Smooth muscle cell (in vitro differentiated cells): ENCODE data around the gene TPTE. TPM values are rescaled to one million over a fixed set of nuclear protein-coding genes. Genes with fewer than 3 reads are reported as not detected.
"Not testable (repeated sequence)": the region's sequence is repeated elsewhere in the genome, so short reads cannot be mapped to it uniquely, and the experiment has no call there.

Experiments used
- DNase-seq: peaks from one replicate; lab custom pipeline; 2025; ENCODE audit not compliant: unreplicated experiment; lab: John Stamatoyannopoulos, UW
- H2AFZ ChIP-seq: fragments of 200-600 bp; sonication (generic); 2 replicates; pipeline ENCODE4 v1.6.0; 2016; ENCODE audit warnings: antibody characterized with exemption, low read depth, mild to moderate bottlenecking
- H3F3A ChIP-seq: fragments of 200-600 bp; sonication (generic); 2 replicates; pipeline ENCODE4 v1.6.0; 2017; ENCODE audit warnings: antibody characterized with exemption, low read depth
- H3K27ac ChIP-seq: fragments of 200-600 bp; sonication (generic); 2 replicates; pipeline ENCODE4 v1.5.1; 2016; ENCODE audit warnings: low read depth, mild to moderate bottlenecking
- H3K27me3 ChIP-seq: fragments of 200-600 bp; sonication (generic); 2 replicates; pipeline ENCODE4 v1.6.1; 2016; ENCODE audit warnings: low read depth, mild to moderate bottlenecking
- H3K36me3 ChIP-seq: fragments of 200-600 bp; sonication (generic); 2 replicates; pipeline ENCODE4 v1.5.1; 2016; ENCODE audit warnings: low read depth
- H3K4me1 ChIP-seq: fragments of 200-600 bp; sonication (generic); 2 replicates; pipeline ENCODE4 v1.5.1; 2016; ENCODE audit warnings: low read depth
- H3K4me2 ChIP-seq: fragments of 200-600 bp; sonication (generic); 2 replicates; pipeline ENCODE4 v1.6.0; 2016; ENCODE audit warnings: mild to moderate bottlenecking
- H3K4me3 ChIP-seq: fragments of 200-600 bp; sonication (generic); 2 replicates; pipeline ENCODE4 v1.5.1; 2016; ENCODE audit warnings: mild to moderate bottlenecking
- H3K79me2 ChIP-seq: fragments of 200-600 bp; sonication (generic); 2 replicates; pipeline ENCODE4 v1.6.0; 2016; ENCODE audit warnings: low read depth, mild to moderate bottlenecking
- H3K9ac ChIP-seq: fragments of 200-600 bp; sonication (generic); 2 replicates; pipeline ENCODE4 v1.6.0; 2016; ENCODE audit warnings: low read depth
- H3K9me3 ChIP-seq: fragments of 200-600 bp; sonication (generic); replicated peaks from 2 replicates; pipeline ENCODE4 v1.5.1; 2016; ENCODE audit warnings: low read depth
- H4K20me1 ChIP-seq: fragments of 200-600 bp; sonication (generic); 2 replicates; pipeline ENCODE4 v1.6.0; 2016; ENCODE audit warnings: low read depth
- CTCF ChIP-seq: fragments of 200-600 bp; sonication (generic); IDR thresholded peaks from 2 replicates; pipeline ENCODE4 v1.5.1; 2017; ENCODE audit warnings: borderline replicate concordance, mild to moderate bottlenecking, antibody characterized with exemption; ENCODE audit not compliant: insufficient read depth, poor library complexity, severe bottlenecking
- WGBS: methylation state at CpG from one replicate; pipeline ENCODE4 v1.1.7; 2016; ENCODE audit warnings: low lambda C conversion rate; 5-methylcytosine and 5-hydroxymethylcytosine counted together
- polyA plus RNA-seq: library from polyadenylated mRNA; unstranded; fragments of >200 nt; fragmentation: Nextera tagmentation; extraction: Ambion mirVana; gene quantifications from 2 replicates; pipeline ENCODE4 v1.2.1, GENCODE V29; 2016
- total RNA-seq: library from RNA; depleted of rRNA; stranded (reverse); fragments of >200 nt; gene quantifications from 2 replicates; pipeline ENCODE4 v1.2.3, GENCODE V29; 2014

TPTE gene
- total and polyA plus RNA-seq, 2 experiments from 2014 or later: not detected

- not testable (repeated sequence) for H3K4me3 ChIP-seq, H3K27me3 ChIP-seq, H4K20me1 ChIP-seq, H3K9ac ChIP-seq, H3K4me2 ChIP-seq, H3K79me2 ChIP-seq, H3K36me3 ChIP-seq, H3K27ac ChIP-seq, DNase-seq, H3K4me1 ChIP-seq, H2AFZ ChIP-seq, H3F3A ChIP-seq
- H3K9me3 ChIP-seq: peaks cover 38% of the 10 kb centered on the region
- 75% methylated on average over 3 of the region's 3 CpGs for WGBS
Measured at GRCh38 chr21:10616061-10616460, 94.7 kb downstream of the TPTE start.

- H3K9me3 ChIP-seq: peaks cover 38% of the 10 kb centered on the region
- H3K36me3 ChIP-seq: no peaks in the 10 kb centered on the region
- TF ChIP-seq CTCF: no peak
- H3K4me1 ChIP-seq: no peaks in the 10 kb centered on the region
- no peaks in the 10 kb centered on the region for H3K79me2 ChIP-seq
- H3K27me3 ChIP-seq: no peaks in the 10 kb centered on the region
- WGBS: 88% methylated on average over 25 of the region's 30 CpGs
- no peak overlapping the region for H3K27ac ChIP-seq
- H3K4me3 ChIP-seq: no peak overlapping the region
- H3K4me2 ChIP-seq: no peak overlapping the region
- no peaks in the 10 kb centered on the region for H4K20me1 ChIP-seq
- H3F3A ChIP-seq: no peaks in the 10 kb centered on the region
- DNase-seq: no peak
- no peak overlapping the region for H3K9ac ChIP-seq
- no peak overlapping the region for H2AFZ ChIP-seq
Measured at GRCh38 chr21:10616535-10616934, 95.2 kb downstream of the TPTE start.

- not testable (repeated sequence) for H3K27me3 ChIP-seq, H3K4me3 ChIP-seq, H3K79me2 ChIP-seq, H3K4me2 ChIP-seq, H3K27ac ChIP-seq, H3F3A ChIP-seq, DNase-seq, H2AFZ ChIP-seq, H3K36me3 ChIP-seq, H3K9ac ChIP-seq, H3K4me1 ChIP-seq, H4K20me1 ChIP-seq
- 52% methylated on average over 3 of the region's 3 CpGs for WGBS
- peaks cover 35% of the 10 kb centered on the region for H3K9me3 ChIP-seq
Measured at GRCh38 chr21:10617133-10617752, 95.9 kb downstream of the TPTE start.

- Histone ChIP-seq H3K9ac (no peak overlapping the region), H3K79me2 (no peaks in the 10 kb centered on the region), H3K27me3 (no peaks in the 10 kb centered on the region), H3K4me3 (no peak overlapping the region), H4K20me1 (no peaks in the 10 kb centered on the region), H3K27ac (no peak overlapping the region), H2AFZ (no peak overlapping the region), H3K4me2 (no peak overlapping the region), H3K9me3 (peaks cover 36% of the 10 kb centered on the region), H3K36me3 (no peaks in the 10 kb centered on the region), H3F3A (no peaks in the 10 kb centered on the region), H3K4me1 (no peaks in the 10 kb centered on the region)
- DNase-seq: no peak
- 89% methylated on average over 47 of the region's 47 CpGs for WGBS
- TF ChIP-seq CTCF: no peak
Measured at GRCh38 chr21:10627316-10627863, 106.0 kb downstream of the TPTE start.

GRCh38 chr21:10629239-10629638, 107.9 kb downstream of the TPTE start:
- not testable (repeated sequence) for H3K4me2 ChIP-seq, H4K20me1 ChIP-seq, H3K79me2 ChIP-seq, H3K27me3 ChIP-seq, H3K36me3 ChIP-seq, DNase-seq, H3K4me3 ChIP-seq, H2AFZ ChIP-seq, H3F3A ChIP-seq, H3K27ac ChIP-seq, H3K9ac ChIP-seq, H3K4me1 ChIP-seq
- H3K9me3 ChIP-seq: peaks cover 27% of the 10 kb centered on the region
- 64% methylated on average over 3 of the region's 3 CpGs for WGBS

- H4K20me1 ChIP-seq, H3K27me3 ChIP-seq, H3K27ac ChIP-seq, H3K4me1 ChIP-seq, DNase-seq, H3K9ac ChIP-seq, H3K36me3 ChIP-seq, H3F3A ChIP-seq, H3K79me2 ChIP-seq, H3K4me3 ChIP-seq, H3K4me2 ChIP-seq, H2AFZ ChIP-seq: not testable (repeated sequence)
- WGBS: 61% methylated on average over 6 of the region's 6 CpGs
- H3K9me3 ChIP-seq: peaks cover 22% of the 10 kb centered on the region
Measured at GRCh38 chr21:10630829-10631228, 109.4 kb downstream of the TPTE start.

GRCh38 chr21:10631316-10631715, 109.9 kb downstream of the TPTE start:
- 58% methylated on average over 5 of the region's 5 CpGs for WGBS
- H3K36me3 ChIP-seq, DNase-seq, H4K20me1 ChIP-seq, H3K79me2 ChIP-seq, H3K27ac ChIP-seq, H3K27me3 ChIP-seq, H2AFZ ChIP-seq, H3F3A ChIP-seq, H3K9ac ChIP-seq, H3K4me3 ChIP-seq, H3K4me2 ChIP-seq, H3K4me1 ChIP-seq: not testable (repeated sequence)
- H3K9me3 ChIP-seq: peaks cover 21% of the 10 kb centered on the region
